Measurements from ENCODE around the gene CFAP45.

DNA sequence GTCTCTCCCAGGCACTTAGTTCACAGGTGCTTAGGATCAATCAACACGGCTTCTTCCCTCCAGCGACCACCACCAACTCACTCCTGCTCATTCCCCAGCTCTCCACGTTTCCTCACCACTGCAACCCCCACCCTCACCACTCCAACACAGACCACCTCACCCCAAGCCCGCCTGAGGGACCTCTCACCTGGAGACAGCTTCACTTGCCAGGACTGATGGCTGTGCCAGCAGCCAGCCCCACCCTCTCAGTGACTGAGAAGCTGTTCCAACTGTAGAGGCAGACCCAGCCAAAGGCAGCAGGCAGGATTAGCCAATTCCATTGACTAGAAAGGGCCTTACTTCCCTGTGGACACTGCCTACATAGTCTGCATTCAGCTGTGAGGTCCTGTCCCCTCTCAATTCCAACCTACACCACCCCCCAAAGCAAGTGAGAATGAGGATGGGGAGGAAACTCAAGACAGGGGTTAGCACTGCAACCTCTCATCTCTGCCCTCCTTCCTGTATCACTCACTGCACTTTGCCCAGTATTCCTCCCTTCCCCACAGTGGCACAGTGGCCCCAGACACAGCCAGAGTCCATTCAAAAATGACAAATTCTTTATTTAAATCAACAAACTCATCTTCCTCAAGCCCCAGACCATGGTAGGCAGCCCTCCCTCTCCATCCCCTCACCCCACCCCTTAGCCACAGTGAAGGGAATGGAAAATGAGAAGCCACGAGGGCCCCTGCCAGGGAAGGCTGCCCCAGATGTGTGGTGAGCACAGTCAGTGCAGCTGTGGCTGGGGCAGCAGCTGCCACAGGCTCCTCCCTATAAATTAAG, 17.8 kb upstream of the CFAP45 start:
- TF ChIP-seq, protein P1, sequence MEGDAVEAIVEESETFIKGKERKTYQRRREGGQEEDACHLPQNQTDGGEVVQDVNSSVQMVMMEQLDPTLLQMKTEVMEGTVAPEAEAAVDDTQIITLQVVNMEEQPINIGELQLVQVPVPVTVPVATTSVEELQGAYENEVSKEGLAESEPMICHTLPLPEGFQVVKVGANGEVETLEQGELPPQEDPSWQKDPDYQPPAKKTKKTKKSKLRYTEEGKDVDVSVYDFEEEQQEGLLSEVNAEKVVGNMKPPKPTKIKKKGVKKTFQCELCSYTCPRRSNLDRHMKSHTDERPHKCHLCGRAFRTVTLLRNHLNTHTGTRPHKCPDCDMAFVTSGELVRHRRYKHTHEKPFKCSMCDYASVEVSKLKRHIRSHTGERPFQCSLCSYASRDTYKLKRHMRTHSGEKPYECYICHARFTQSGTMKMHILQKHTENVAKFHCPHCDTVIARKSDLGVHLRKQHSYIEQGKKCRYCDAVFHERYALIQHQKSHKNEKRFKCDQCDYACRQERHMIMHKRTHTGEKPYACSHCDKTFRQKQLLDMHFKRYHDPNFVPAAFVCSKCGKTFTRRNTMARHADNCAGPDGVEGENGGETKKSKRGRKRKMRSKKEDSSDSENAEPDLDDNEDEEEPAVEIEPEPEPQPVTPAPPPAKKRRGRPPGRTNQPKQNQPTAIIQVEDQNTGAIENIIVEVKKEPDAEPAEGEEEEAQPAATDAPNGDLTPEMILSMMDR (IDR thresholded peaks at IDR 0.05) = no peak
- TF ChIP-seq POLR2A (IDR thresholded peaks at IDR 0.05) = no peak

Measured in thyroid gland (tissue), 4 donors.